Left lung (tissue), 10 donors: Measurements from ENCODE around the gene TMED5. TPM values are rescaled to one million over a fixed set of nuclear protein-coding genes. Genes with fewer than 3 reads are reported as not detected.

ENCODE experiments used
- ATAC-seq: fragments of 200-7000 bp; cut with Tn5 transposase; one replicate; pipeline ENCODE4 v1.9.1; 2020; ENCODE audit warnings: moderate library complexity
- DNase-seq, 4 donors: peaks; one replicate each; pipeline ENCODE4 v3.0.0-alpha.2; 2013 to 2020
- H3K27ac ChIP-seq, 2 donors: fragments of 200-600 bp; sonication (generic) in 1 of 2; one replicate each; pipeline versions ENCODE4 v1.5.0 to v1.8.0; 2020 to 2021
- H3K27me3 ChIP-seq, 2 donors: fragments of 200-600 bp; sonication (generic) in 1 of 2; one replicate each; pipeline versions ENCODE4 v1.5.0 to v1.8.0; 2020 to 2021
- H3K36me3 ChIP-seq, 2 donors: fragments of 200-600 bp; sonication (generic) in 1 of 2; one replicate each; pipeline versions ENCODE4 v1.5.0 to v1.8.0; 2020 to 2021
- H3K4me1 ChIP-seq, 2 donors: fragments of 200-600 bp; one replicate each; pipeline ENCODE4 v1.8.0; 2021
- H3K4me3 ChIP-seq, 2 donors: fragments of 200-600 bp; sonication (generic) in 1 of 2; one replicate each; pipeline versions ENCODE4 v1.5.0 to v1.8.0; 2020 to 2021; ENCODE audit warnings: mild to moderate bottlenecking in 1 of 2
- H3K9me3 ChIP-seq, 2 donors: fragments of 200-600 bp; sonication (generic) in 1 of 2; one replicate each; pipeline versions ENCODE4 v1.5.0 to v1.8.0; 2020 to 2021
- intact Hi-C, 2 donors: fragments of 100-400 bp; cut with DNase I; formaldehyde crosslinking; loops; one replicate each; pipeline versions ENCODE4 v1.11.2 to v1.14.2; 2022
- polyA plus RNA-seq, 6 donors: library from polyadenylated mRNA; unstranded; fragments of 120-200 nt; gene quantifications; one replicate each; pipeline ENCODE4 v1.2.1, GENCODE V29; 2013; ENCODE audit not compliant: insufficient read length in 6 of 6
- total RNA-seq, 2 donors: library from RNA; stranded (reverse); fragmentation: NEBNext Ultra II Directional; extraction: Animal tissue kit (Norgen Biotek cat#: 25700); gene quantifications; one replicate each; pipeline ENCODE4 v1.2.1, GENCODE V29; 2021
- TF ChIP-seq, protein P1 (sequence below), 2 donors: fragments of 200-600 bp; sonication (generic) in 1 of 2; IDR thresholded peaks; one replicate each; pipeline versions ENCODE4 v1.5.0 to v1.8.0; 2021; ENCODE audit warnings: antibody characterized with exemption in 2 of 2
- donor health status: DM: no; HTN: yes; CAD: no.
- donor health status: DM: no; HTN: no; CAD: no.

The TMED5 gene
- total and polyA plus RNA-seq, 8 donors = 42.6 to 95.5 (median 52.6) TPM

DNA sequence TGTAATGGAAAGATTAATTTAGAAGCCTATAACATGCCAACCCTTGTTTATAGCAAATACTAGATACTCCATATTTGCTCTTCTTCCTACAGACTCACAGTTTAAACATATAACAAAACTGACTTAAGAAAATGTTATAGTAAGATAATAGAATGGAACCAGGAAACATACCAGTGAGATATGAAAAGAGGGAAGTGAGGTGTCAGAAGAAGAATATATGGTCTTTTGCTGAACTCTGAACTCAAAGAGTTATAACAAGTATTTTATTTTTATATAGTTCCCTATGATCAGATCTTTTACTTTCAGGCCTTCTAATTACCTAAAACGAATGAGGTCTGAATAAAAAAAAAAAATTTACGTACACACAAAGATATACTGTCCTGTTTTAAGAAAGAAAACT is 20.9 kb downstream of the TMED5 start:
- intact Hi-C loops = no loop called here
- DNase-seq (no peak), ATAC-seq (no peak)
- peaks cover 0 to 15% of the 10 kb centered on the region in 2 donors for H3K4me1 ChIP-seq
- H3K36me3 ChIP-seq = peaks cover 8 to 58% of the 10 kb centered on the region in 2 donors
- no peaks in the 10 kb centered on the region for H3K27me3 ChIP-seq
- no peaks in the 10 kb centered on the region for H3K9me3 ChIP-seq
- no peak overlapping the region for H3K27ac ChIP-seq
- TF ChIP-seq, protein P1, sequence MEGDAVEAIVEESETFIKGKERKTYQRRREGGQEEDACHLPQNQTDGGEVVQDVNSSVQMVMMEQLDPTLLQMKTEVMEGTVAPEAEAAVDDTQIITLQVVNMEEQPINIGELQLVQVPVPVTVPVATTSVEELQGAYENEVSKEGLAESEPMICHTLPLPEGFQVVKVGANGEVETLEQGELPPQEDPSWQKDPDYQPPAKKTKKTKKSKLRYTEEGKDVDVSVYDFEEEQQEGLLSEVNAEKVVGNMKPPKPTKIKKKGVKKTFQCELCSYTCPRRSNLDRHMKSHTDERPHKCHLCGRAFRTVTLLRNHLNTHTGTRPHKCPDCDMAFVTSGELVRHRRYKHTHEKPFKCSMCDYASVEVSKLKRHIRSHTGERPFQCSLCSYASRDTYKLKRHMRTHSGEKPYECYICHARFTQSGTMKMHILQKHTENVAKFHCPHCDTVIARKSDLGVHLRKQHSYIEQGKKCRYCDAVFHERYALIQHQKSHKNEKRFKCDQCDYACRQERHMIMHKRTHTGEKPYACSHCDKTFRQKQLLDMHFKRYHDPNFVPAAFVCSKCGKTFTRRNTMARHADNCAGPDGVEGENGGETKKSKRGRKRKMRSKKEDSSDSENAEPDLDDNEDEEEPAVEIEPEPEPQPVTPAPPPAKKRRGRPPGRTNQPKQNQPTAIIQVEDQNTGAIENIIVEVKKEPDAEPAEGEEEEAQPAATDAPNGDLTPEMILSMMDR (IDR thresholded peaks at IDR 0.05) = no peak
- H3K4me3 ChIP-seq = no peak overlapping the region

DNA sequence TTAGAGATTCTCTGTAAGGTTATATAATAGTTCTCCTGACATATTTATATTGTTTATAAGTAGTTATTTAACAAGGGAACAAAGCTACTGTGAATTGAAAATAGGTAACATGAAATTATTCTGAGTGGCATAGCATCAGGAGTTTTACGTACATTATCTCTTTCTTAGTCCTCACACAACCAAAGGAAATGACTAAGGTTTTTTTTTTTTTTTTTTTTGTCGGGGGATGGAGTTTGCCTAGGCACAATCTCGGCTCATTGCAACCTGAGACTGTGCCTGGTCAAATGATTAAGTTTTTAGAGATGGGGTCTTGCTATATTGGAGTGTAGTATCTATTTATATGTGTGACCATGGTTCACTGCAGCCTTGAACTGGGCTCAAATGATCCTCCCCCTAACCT is 24.9 kb downstream of the TMED5 start:
- Histone ChIP-seq H3K4me3 (no peak overlapping the region), H3K36me3 (peaks cover 8 to 93% of the 10 kb centered on the region in 2 donors), H3K9me3 (no peaks in the 10 kb centered on the region), H3K4me1 (peaks cover 0 to 12% of the 10 kb centered on the region in 2 donors), H3K27ac (no peak overlapping the region), H3K27me3 (no peaks in the 10 kb centered on the region)
- TF ChIP-seq, protein P1 (IDR thresholded peaks at IDR 0.05) = no peak
- ATAC-seq (no peak), DNase-seq (no peak)
- intact Hi-C loops = no loop called here

DNA sequence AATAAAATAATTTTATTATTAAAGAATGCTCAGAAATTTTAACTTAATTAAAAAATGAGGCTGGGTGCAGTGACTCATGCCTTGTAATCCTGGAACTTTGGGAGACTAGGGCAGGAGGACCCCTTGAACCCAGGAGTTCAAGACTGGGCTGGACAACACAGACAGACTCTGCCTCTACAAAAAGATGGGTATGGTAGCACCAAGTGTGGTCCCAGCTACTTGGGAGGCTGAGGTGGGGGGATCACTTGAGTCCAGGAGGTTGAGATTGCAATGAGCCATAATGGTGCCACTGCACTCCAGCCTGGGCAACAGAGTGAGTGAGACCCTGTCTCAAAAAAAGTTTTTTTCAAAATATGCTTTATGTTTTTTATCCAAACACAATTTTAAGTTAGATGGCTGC is 25.3 kb downstream of the TMED5 start:
- TF ChIP-seq, protein P1 (IDR thresholded peaks at IDR 0.05) = no peak
- Histone ChIP-seq H3K4me3 (no peak overlapping the region), H3K36me3 (peaks cover 8 to 95% of the 10 kb centered on the region in 2 donors), H3K27me3 (no peaks in the 10 kb centered on the region), H3K4me1 (peaks cover 0 to 12% of the 10 kb centered on the region in 2 donors), H3K27ac (no peak overlapping the region), H3K9me3 (no peaks in the 10 kb centered on the region)
- no peak for DNase-seq
- intact Hi-C loops = no loop called here
- ATAC-seq = no peak

DNA sequence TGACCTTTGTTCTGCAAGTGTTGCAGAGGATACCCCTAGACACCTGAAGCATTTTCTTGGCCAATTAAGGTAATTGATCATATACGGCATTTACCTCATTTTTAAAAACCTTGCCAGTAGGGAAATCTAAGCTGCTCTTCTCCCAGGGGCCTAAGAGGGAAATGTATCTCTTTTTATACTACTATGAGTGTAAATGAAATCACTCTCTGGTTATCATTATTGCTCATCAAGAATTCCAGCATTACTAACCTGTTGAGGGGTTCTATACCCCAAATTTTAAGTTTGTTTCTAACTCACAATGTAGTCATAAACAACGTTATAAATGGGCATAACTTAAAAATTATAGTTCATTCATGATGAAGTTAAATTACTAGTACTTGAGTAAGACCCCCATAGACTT is 27.4 kb downstream of the TMED5 start:
- Histone ChIP-seq H3K4me1 (peaks cover 0 to 12% of the 10 kb centered on the region in 2 donors), H3K36me3 (peaks cover 0 to 91% of the 10 kb centered on the region in 2 donors), H3K27me3 (no peaks in the 10 kb centered on the region), H3K27ac (no peak overlapping the region), H3K4me3 (no peak overlapping the region), H3K9me3 (no peaks in the 10 kb centered on the region)
- TF ChIP-seq, protein P1 (IDR thresholded peaks at IDR 0.05) = no peak
- intact Hi-C loops = no loop called here
- DNase-seq = no peak
- no peak for ATAC-seq

DNA sequence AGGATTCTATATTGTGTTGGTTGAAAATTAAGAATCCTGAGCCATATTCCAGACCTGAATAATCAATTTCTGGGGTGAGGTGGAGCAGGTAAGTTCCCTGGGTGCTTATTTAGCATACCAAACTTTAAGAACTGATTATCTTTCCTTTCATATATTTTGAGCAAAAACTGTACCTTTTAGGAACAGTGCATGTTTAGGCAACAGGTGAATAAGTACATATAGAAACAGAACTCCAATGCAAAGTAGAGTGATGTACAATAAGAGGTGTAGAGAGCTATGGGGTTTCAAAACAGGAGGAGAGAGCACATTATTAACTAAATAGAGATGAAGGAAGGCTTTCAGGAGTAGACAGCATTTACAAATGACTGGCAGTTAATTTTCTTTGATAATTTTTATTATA is 28.7 kb downstream of the TMED5 start:
- Histone ChIP-seq H3K27ac (no peak overlapping the region), H3K27me3 (no peaks in the 10 kb centered on the region), H3K4me3 (no peak overlapping the region), H3K4me1 (peaks cover 0 to 12% of the 10 kb centered on the region in 2 donors), H3K9me3 (no peaks in the 10 kb centered on the region), H3K36me3 (peaks cover 0 to 78% of the 10 kb centered on the region in 2 donors)
- intact Hi-C loops = no loop called here
- DNase-seq (no peak), ATAC-seq (no peak)
- TF ChIP-seq, protein P1 (IDR thresholded peaks at IDR 0.05) = no peak
